ENCODE results near the gene RAB27A. TPM values are rescaled to one million over a fixed set of nuclear protein-coding genes. Genes with fewer than 3 reads are reported as not detected.

RAB27A gene
- total and polyA plus RNA-seq, 2 experiments from 2014 or later = 3.2 to 5.8 TPM

GRCh38 chr15:55256281-55257011 lies 33.2 kb downstream of the RAB27A start:
- no peak overlapping the region for H3K27ac ChIP-seq (ENCODE audit: low read depth)
- H2AFZ ChIP-seq = no peak overlapping the region
- no peaks in the 10 kb centered on the region; the same call in 1 of the 2 replicates for H3K9me2 ChIP-seq (ENCODE audit: insufficient read depth)
- no peaks in the 10 kb centered on the region for H3K36me3 ChIP-seq (ENCODE audit: insufficient read depth)
- H3K4me1 Mint-ChIP-seq = no peaks in the 10 kb centered on the region
- no peak overlapping the region for H3K27ac Mint-ChIP-seq
- peaks cover 3% of the 10 kb centered on the region for H3K27me3 Mint-ChIP-seq (ENCODE audit: insufficient read depth, low read depth, poor library complexity)
- H3K36me3 Mint-ChIP-seq (ENCODE audit: low read depth) = no peaks in the 10 kb centered on the region
- no peak overlapping the region for H3K4me3 ChIP-seq
- no peaks in the 10 kb centered on the region for H3K79me2 ChIP-seq (replicated peaks; ENCODE audit: insufficient read depth)
- H3K4me2 ChIP-seq = no peak overlapping the region
- no peak for TF ChIP-seq ETS1 (IDR thresholded peaks at IDR 0.05)
- no peak for TF ChIP-seq CREB1 (CRISPR knock-in tag; IDR thresholded peaks at IDR 0.05; ENCODE audit: low read depth)
- no peak for TF ChIP-seq ZNF331 (CRISPR knock-in tag; IDR thresholded peaks at IDR 0.05; ENCODE audit: low read depth)
- no peak for TF ChIP-seq ZNF114 (CRISPR knock-in tag; IDR thresholded peaks at IDR 0.05)
- no peaks in the 10 kb centered on the region for H3K4me1 ChIP-seq (ENCODE audit: insufficient read depth)
- H3F3A ChIP-seq (replicated peaks; ENCODE audit: low read depth) = no peaks in the 10 kb centered on the region
- H3K27me3 ChIP-seq (ENCODE audit: insufficient read depth) = no peaks in the 10 kb centered on the region
- H4K20me1 ChIP-seq (replicated peaks; ENCODE audit: insufficient read depth) = no peaks in the 10 kb centered on the region
- ATAC-seq (no peak), DNase-seq (ENCODE audit: low spot score) (no peak)
- H3K4me3 Mint-ChIP-seq = no peak overlapping the region
- no peaks in the 10 kb centered on the region for H3K9me3 Mint-ChIP-seq

GRCh38 chr15:55255714-55256113 lies 33.9 kb downstream of the RAB27A start:
- no peak overlapping the region for H3K4me3 ChIP-seq
- Mint-ChIP-seq H3K27ac (no peak overlapping the region), H3K27me3 (ENCODE audit: insufficient read depth, low read depth, poor library complexity) (peaks cover 3% of the 10 kb centered on the region), H3K36me3 (ENCODE audit: low read depth) (no peaks in the 10 kb centered on the region), H3K9me3 (no peaks in the 10 kb centered on the region), H3K4me3 (no peak overlapping the region), H3K4me1 (no peaks in the 10 kb centered on the region)
- H2AFZ ChIP-seq = no peak overlapping the region
- no peak for DNase-seq (ENCODE audit: low spot score)
- no peaks in the 10 kb centered on the region for H3F3A ChIP-seq (replicated peaks; ENCODE audit: low read depth)
- H4K20me1 ChIP-seq (replicated peaks; ENCODE audit: insufficient read depth) = no peaks in the 10 kb centered on the region
- no peaks in the 10 kb centered on the region; the same call in 1 of the 2 replicates for H3K9me2 ChIP-seq (ENCODE audit: insufficient read depth)
- no peak overlapping the region for H3K27ac ChIP-seq (ENCODE audit: low read depth)
- TF ChIP-seq CTCF (conservative IDR thresholded peaks at IDR 0.05; ENCODE audit: low read depth in 2 of 2) = no peak
- TF ChIP-seq POLR2AphosphoS5 (IDR thresholded peaks at IDR 0.05; ENCODE audit: low read depth) = no peak
- no peaks in the 10 kb centered on the region for H3K4me1 ChIP-seq (ENCODE audit: insufficient read depth)
- H3K4me2 ChIP-seq = no peak overlapping the region
- no peaks in the 10 kb centered on the region for H3K79me2 ChIP-seq (replicated peaks; ENCODE audit: insufficient read depth)
- no peaks in the 10 kb centered on the region for H3K36me3 ChIP-seq (ENCODE audit: insufficient read depth)
- no peaks in the 10 kb centered on the region for H3K27me3 ChIP-seq (ENCODE audit: insufficient read depth)
- ATAC-seq = no peak
